HFF-Myc (cell line): ENCODE data around the gene BACH2.

ENCODE experiments used
- DNase-seq: peaks from one replicate; pipeline ENCODE4 v3.0.0-alpha.2; 2011; ENCODE audit warnings: low read depth; ENCODE audit errors: extremely low read depth
- H3K4me3 ChIP-seq: replicated peaks from 2 replicates; pipeline ENCODE4 v1.5.1; 2011; ENCODE audit warnings: low read depth, mild to moderate bottlenecking, control low read depth, low read length
- CTCF ChIP-seq: IDR thresholded peaks from 2 replicates; pipeline ENCODE4 v1.5.1; 2012; ENCODE audit warnings: mild to moderate bottlenecking, low read depth, low read length, control low read depth; ENCODE audit errors: missing control alignments

Gene BACH2

GRCh38 chr6:89970072-89970471, 326.6 kb downstream of the BACH2 start:
- no peak overlapping the region for H3K4me3 ChIP-seq
- no peak for TF ChIP-seq CTCF
- no peak for DNase-seq

GRCh38 chr6:89966913-89967312, 329.7 kb downstream of the BACH2 start:
- no peak for DNase-seq
- no peak overlapping the region for H3K4me3 ChIP-seq
- no peak for TF ChIP-seq CTCF

- DNase-seq, result no peak
- H3K4me3 ChIP-seq, result no peak overlapping the region
- TF ChIP-seq CTCF, result no peak
Observed at GRCh38 chr6:89966228-89966544, 330.5 kb downstream of the BACH2 start.

GRCh38 chr6:89965441-89966227, 331.0 kb downstream of the BACH2 start:
- DNase-seq, result no peak
- H3K4me3 ChIP-seq, result no peak overlapping the region
- TF ChIP-seq CTCF, result no peak

GRCh38 chr6:89963391-89963790, 333.3 kb downstream of the BACH2 start:
- DNase-seq, result no peak
- TF ChIP-seq CTCF, result no peak

GRCh38 chr6:89961481-89961880, 335.2 kb downstream of the BACH2 start:
- H3K4me3 ChIP-seq, result no peak overlapping the region
- no peak for TF ChIP-seq CTCF
- DNase-seq, result no peak

More at GRCh38 chr6:89963391-89963790, 333.3 kb downstream of the BACH2 start:
- no peak overlapping the region for H3K4me3 ChIP-seq

GRCh38 chr6:89959883-89960282, 336.8 kb downstream of the BACH2 start:
- TF ChIP-seq CTCF, result no peak
- DNase-seq, result no peak

More at GRCh38 chr6:89959883-89960282, 336.8 kb downstream of the BACH2 start:
- H3K4me3 ChIP-seq, result no peak overlapping the region
